GM18951 (cell line): ENCODE results near the gene APLP1.

Experiments
- POLR2A ChIP-seq: IDR thresholded peaks from 4 replicates; pipeline ENCODE4 v1.6.1; 2011; ENCODE audit warnings: mild to moderate bottlenecking; ENCODE audit not compliant: insufficient read length, insufficient read depth; ENCODE audit errors: extremely low read depth
- in situ Hi-C: fragments of 300-500 bp; cut with MboI; formaldehyde crosslinking; loops from one replicate; pipeline ENCODE4 v1.12.0; 2022; ENCODE audit warnings: low sequenced_read_pairs, mixed read lengths, inconsistent platforms; ENCODE audit not compliant: unreplicated experiment

The APLP1 gene

DNA sequence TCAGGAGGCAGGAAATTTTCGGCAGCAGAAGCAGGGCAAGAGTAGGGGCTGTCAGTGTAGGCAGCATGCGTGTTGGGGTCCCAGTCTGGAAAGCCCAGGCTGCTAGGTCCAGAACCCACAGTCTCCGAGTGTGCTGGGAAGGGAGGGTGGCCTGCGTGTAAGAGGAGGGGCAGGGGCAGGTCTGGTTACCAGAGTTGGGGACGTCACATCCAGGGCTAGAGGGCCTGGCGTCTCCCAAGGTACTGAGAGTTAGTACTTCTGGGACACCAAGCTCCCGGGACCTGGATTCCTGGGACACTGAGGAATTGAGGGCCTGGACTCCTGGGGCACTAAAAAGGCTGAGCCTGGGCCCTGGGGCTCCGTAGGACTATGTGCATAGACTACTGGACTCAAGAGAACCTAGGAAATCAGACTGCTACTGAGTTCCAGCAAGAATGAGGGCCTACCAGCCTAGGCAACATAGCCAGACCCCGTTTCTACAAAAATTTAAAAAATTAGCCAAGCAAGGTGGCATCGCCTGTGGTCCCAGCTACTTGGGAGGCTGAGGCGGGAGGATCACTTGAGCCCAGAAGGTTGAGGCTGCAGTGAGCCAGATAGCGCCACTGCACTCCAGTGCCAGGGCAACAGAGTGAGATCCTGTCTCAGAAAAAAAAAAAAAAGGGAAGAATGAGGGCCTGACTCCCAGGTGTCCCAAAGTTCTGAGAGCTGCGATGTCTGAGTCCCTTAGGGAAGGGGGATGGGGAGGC, 29.5 kb downstream of the APLP1 start:
- peak; percentile 16 for TF ChIP-seq POLR2A
- in situ Hi-C loops = no loop called here

DNA sequence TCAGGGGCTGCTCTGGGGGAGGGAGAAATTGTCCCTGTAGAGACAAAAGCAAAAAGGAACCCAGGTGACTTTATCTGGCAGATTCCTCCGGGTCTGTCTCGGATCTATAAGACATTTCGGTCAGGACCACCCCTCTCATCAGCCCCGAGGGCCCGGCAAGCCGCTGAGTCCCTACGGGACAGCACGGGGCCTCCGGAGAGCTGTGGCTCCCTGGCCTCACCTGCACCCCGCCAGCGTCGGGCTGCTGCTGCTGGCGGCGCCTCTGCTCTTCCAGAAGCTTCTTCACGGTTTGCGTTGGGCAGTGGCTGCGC, 30.1 kb downstream of the APLP1 start:
- TF ChIP-seq POLR2A = no peak
- in situ Hi-C loops = no loop called here

- TF ChIP-seq POLR2A = no peak
- in situ Hi-C loops = no loop called here
These were observed 31.3 kb downstream of the APLP1 start for GRCh38 chr19:35899547-35900214.

GRCh38 chr19:35901055-35901644, 32.8 kb downstream of the APLP1 start:
- TF ChIP-seq POLR2A = no peak
- in situ Hi-C loops = no loop called here

- peak; percentile 58 for TF ChIP-seq POLR2A
- in situ Hi-C loops = no loop called here
These were observed 33.7 kb downstream of the APLP1 start, which contains the start of gene HCST for GRCh38 chr19:35901854-35902661. Gene HCST, plus strand, starts transcription at chr19:35902529. Its CDS starts 65 bp downstream, at chr19:35902594.

- no peak for TF ChIP-seq POLR2A
- in situ Hi-C loops = no loop called here
These were observed 34.6 kb downstream of the APLP1 start for GRCh38 chr19:35902870-35903475.

DNA sequence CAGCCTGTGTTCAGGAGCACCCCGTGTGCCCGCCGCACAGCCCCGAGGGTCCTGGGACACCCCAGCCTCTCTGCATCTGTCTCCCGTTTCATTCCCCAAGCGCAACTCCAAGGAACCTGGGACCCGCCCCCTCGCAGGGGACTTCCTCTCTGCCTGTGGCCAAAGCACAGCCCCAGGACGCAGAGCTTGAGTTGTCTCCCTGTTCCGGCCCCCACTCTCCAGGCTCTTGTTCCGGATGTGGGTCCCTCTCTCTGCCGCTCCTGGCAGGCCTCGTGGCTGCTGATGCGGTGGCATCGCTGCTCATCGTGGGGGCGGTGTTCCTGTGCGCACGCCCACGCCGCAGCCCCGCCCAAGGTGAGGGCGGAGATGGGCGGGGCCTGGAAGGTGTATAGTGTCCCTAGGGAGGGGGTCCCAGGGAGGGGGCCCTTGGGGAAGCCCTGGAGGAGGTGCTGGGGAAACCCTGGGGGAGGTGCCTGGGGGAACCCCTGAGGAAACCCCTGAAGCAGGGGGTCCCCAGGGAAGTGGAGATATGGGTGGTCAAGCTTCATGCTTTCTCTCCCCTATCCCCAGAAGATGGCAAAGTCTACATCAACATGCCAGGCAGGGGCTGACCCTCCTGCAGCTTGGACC, 35.3 kb downstream of the APLP1 start:
- TF ChIP-seq POLR2A = peak; percentile 68
- in situ Hi-C loops = no loop called here

- in situ Hi-C loops = no loop called here
- TF ChIP-seq POLR2A = no peak
These were observed 36.1 kb downstream of the APLP1 start for GRCh38 chr19:35904311-35905068.

DNA sequence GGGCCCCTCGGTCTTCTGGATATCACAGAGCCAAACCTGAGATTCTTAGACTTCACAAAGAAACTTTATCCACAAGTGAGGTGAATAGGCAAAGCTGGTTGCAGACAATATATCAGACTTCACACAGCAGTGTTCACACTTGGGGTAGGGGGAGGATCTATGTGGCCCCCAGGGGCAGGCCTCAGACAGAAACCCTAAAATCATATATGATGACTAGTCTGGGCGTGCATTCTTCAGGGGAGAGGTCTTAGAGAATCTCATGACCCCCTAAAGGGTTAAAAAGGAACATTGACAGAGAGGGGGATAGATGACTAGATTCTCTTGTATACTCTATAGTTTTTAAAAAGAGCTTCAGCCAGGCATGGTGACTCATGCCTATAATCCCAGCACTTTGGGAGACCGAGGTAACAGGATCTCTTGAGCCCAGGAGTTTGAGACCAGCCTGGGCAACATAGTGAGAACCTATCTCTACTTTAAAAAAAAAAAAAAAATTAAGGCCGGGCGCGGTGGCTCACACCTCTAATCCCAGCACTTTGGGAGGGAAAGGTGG, 36.9 kb downstream of the APLP1 start:
- TF ChIP-seq POLR2A = no peak
- in situ Hi-C loops = no loop called here

GRCh38 chr19:35907377-35907745, 39.0 kb downstream of the APLP1 start:
- TF ChIP-seq POLR2A = no peak
- in situ Hi-C loops = no loop called here

- no peak for TF ChIP-seq POLR2A
These were observed 39.7 kb downstream of the APLP1 start, which contains the start of gene TYROBP for GRCh38 chr19:35908010-35908441. Gene TYROBP, minus strand, starts transcription at chr19:35908295. Its CDS starts 67 bp downstream, at chr19:35908228.

More at GRCh38 chr19:35908010-35908441, 39.7 kb downstream of the APLP1 start, which contains the start of gene TYROBP:
- in situ Hi-C loops = no loop called here
